H1 (cell line): ENCODE data around the gene FCN3. TPM values are rescaled to one million over a fixed set of nuclear protein-coding genes. Genes with fewer than 3 reads are reported as not detected.

Source experiments
- CTCF ChIA-PET: fragments of 300-600 bp; sonication (Branson Sonifier 250); formaldehyde crosslinking; loops from one replicate; lab custom pipeline; 2021; ENCODE audit not compliant: partially characterized antibody; lab: Charles Lee
- POLR2A ChIA-PET: fragments of 300-600 bp; sonication (Branson Sonifier 250); formaldehyde crosslinking; loops from one replicate; lab custom pipeline; 2021; ENCODE audit warnings: inconsistent platforms; ENCODE audit not compliant: partially characterized antibody; lab: Charles Lee
- DNase-seq, 2 experiments: peaks; one replicate each; pipeline versions ENCODE4 v3.0.0 to v3.0.0-alpha.2; 2010 to 2022; ENCODE audit warnings: low spot score in 2 of 2, low read depth in 1 of 2, mixed read lengths in 1 of 2
- FAIRE-seq: peaks from 2 replicates; lab custom pipeline; 2011; peaks lifted over from hg19 to GRCh38; lab: Jason Lieb, UNC
- H2AFZ ChIP-seq: 2 replicates; pipeline ENCODE4 v1.8.1; 2012; ENCODE audit warnings: low read length, inconsistent platforms
- H2AK5ac ChIP-seq: 2 replicates; pipeline ENCODE4 v1.6.1; 2013; ENCODE audit warnings: low read depth, low read length
- H2BK120ac ChIP-seq: replicated peaks from 2 replicates; pipeline ENCODE3; 2013; ENCODE audit warnings: low read depth, low read length, inconsistent platforms
- H2BK12ac ChIP-seq: 2 replicates; pipeline ENCODE4 v1.6.1; 2013; ENCODE audit warnings: low read depth, low read length
- H2BK15ac ChIP-seq: 2 replicates; pipeline ENCODE4 v1.6.1; 2013; ENCODE audit warnings: low read length
- H2BK20ac ChIP-seq: 2 replicates; pipeline ENCODE4 v1.6.1; 2013; ENCODE audit warnings: low read length
- H2BK5ac ChIP-seq: 2 replicates; pipeline ENCODE4 v1.6.1; 2013; ENCODE audit warnings: low read depth, low read length
- H3K14ac ChIP-seq: 2 replicates; pipeline ENCODE4 v1.6.1; 2013; ENCODE audit warnings: inconsistent platforms; ENCODE audit not compliant: insufficient read length
- H3K18ac ChIP-seq: 2 replicates; pipeline ENCODE4 v1.6.1; 2013; ENCODE audit warnings: low read length; ENCODE audit errors: extremely low read depth
- H3K23ac ChIP-seq: 2 replicates; pipeline ENCODE4 v1.6.1; 2013; ENCODE audit warnings: inconsistent platforms; ENCODE audit not compliant: insufficient read length
- H3K23me2 ChIP-seq: 2 replicates; pipeline ENCODE4 v1.6.1; 2013; ENCODE audit warnings: low read depth, low read length
- H3K27ac ChIP-seq: 2 replicates; pipeline ENCODE4 v1.6.1; 2011; ENCODE audit warnings: low read depth, low read length, inconsistent platforms
- H3K27me3 ChIP-seq, 4 experiments: replicated peaks in 1 of 4; 1 replicate in 1 of 4; 2 replicates in 3 of 4; pipeline versions ENCODE4 v1.6.1 to v1.8.1; 2011 to 2013; ENCODE audit warnings: low read length in 3 of 4, mild to moderate bottlenecking in 3 of 4, inconsistent platforms in 2 of 4, mixed read lengths in 2 of 4, moderate library complexity in 1 of 4; ENCODE audit not compliant: control insufficient read depth in 3 of 4, insufficient read depth in 3 of 4; ENCODE audit errors: extremely low read depth in 1 of 4
- H3K36me3 ChIP-seq, 4 experiments: 2 replicates each; pipeline versions ENCODE4 v1.6.1 to v1.8.1; 2011 to 2013; ENCODE audit warnings: mild to moderate bottlenecking in 4 of 4, low read length in 3 of 4, moderate library complexity in 2 of 4, control low read depth in 1 of 4, inconsistent platforms in 1 of 4; ENCODE audit not compliant: insufficient read depth in 4 of 4, control insufficient read depth in 2 of 4
- H3K4ac ChIP-seq: replicated peaks from 2 replicates; pipeline ENCODE3; 2013; ENCODE audit warnings: low read length, low read depth, mixed read lengths, inconsistent platforms; ENCODE audit not compliant: insufficient read length
- H3K4me1 ChIP-seq, 4 experiments: replicated peaks in 1 of 4; 1 replicate in 1 of 4; 2 replicates in 3 of 4; pipeline versions ENCODE4 v1.6.1 to v1.8.1; 2011 to 2013; ENCODE audit warnings: low read length in 3 of 4, inconsistent platforms in 2 of 4, mixed read lengths in 1 of 4; ENCODE audit not compliant: insufficient read depth in 4 of 4, control insufficient read depth in 3 of 4
- H3K4me2 ChIP-seq, 2 experiments: 2 replicates each; pipeline versions ENCODE4 v1.6.1 to v1.8.1; 2011 to 2013; ENCODE audit warnings: low read depth in 2 of 2, low read length in 2 of 2, control low read depth in 1 of 2, inconsistent platforms in 1 of 2, mild to moderate bottlenecking in 1 of 2; ENCODE audit not compliant: insufficient read depth in 1 of 2
- H3K4me3 ChIP-seq, 4 experiments: fragments of 200-600, 300-600 bp in 1 of 4; sonication (generic), shearing (Covaris generic), sonication (Bioruptor Twin) in 1 of 4; 2 replicates each; pipeline versions ENCODE4 v1.5.1 to v1.8.1; 2011 to 2016; ENCODE audit warnings: low read length in 4 of 4, low read depth in 3 of 4, control low read depth in 2 of 4, inconsistent platforms in 2 of 4, mild to moderate bottlenecking in 2 of 4, mixed read lengths in 1 of 4, moderate library complexity in 1 of 4; ENCODE audit not compliant: insufficient read depth in 2 of 4; ENCODE audit errors: extremely low read depth in 1 of 4
- H3K56ac ChIP-seq: replicated peaks from 2 replicates; pipeline ENCODE3; 2013; ENCODE audit warnings: low read depth, mild to moderate bottlenecking, mixed read lengths, low read length, inconsistent platforms; ENCODE audit not compliant: insufficient read length
- H3K79me1 ChIP-seq: 2 replicates; pipeline ENCODE4 v1.6.1; 2013; ENCODE audit warnings: low read depth, low read length, control low read depth
- H3K79me2 ChIP-seq, 2 experiments: 2 replicates each; pipeline versions ENCODE4 v1.6.1 to v1.8.1; 2012 to 2013; ENCODE audit warnings: low read length in 2 of 2, mild to moderate bottlenecking in 2 of 2, inconsistent platforms in 1 of 2; ENCODE audit not compliant: insufficient read depth in 2 of 2, control insufficient read depth in 1 of 2
- H3K9ac ChIP-seq, 4 experiments: replicated peaks in 1 of 4; 1 replicate in 1 of 4; 2 replicates in 3 of 4; pipeline versions ENCODE4 v1.6.1 to v1.8.1; 2011 to 2013; ENCODE audit warnings: low read depth in 3 of 4, low read length in 3 of 4, control low read depth in 2 of 4, mild to moderate bottlenecking in 2 of 4, moderate library complexity in 2 of 4, inconsistent platforms in 1 of 4; ENCODE audit errors: extremely low read depth in 1 of 4
- H3K9me3 ChIP-seq, 2 experiments: 2 replicates each; pipeline versions ENCODE4 v1.6.1 to v1.8.1; 2012 to 2013; ENCODE audit warnings: mild to moderate bottlenecking in 2 of 2, moderate library complexity in 2 of 2, control low read depth in 1 of 2, inconsistent platforms in 1 of 2, low read depth in 1 of 2, low read length in 1 of 2, mixed read lengths in 1 of 2; ENCODE audit not compliant: insufficient read depth in 2 of 2
- H4K20me1 ChIP-seq, 2 experiments: replicated peaks in 1 of 2; 2 replicates each; pipeline versions ENCODE3 to v1.8.1; 2011 to 2013; ENCODE audit warnings: inconsistent platforms in 2 of 2, low read length in 2 of 2, mild to moderate bottlenecking in 1 of 2; ENCODE audit not compliant: insufficient read depth in 2 of 2, control insufficient read depth in 1 of 2
- H4K5ac ChIP-seq: 2 replicates; pipeline ENCODE4 v1.6.1; 2013; ENCODE audit warnings: low read length, low read depth, mixed read lengths, inconsistent platforms; ENCODE audit not compliant: insufficient read length
- H4K8ac ChIP-seq: 2 replicates; pipeline ENCODE4 v1.8.0; 2013; ENCODE audit warnings: mild to moderate bottlenecking, moderate library complexity, low read length, inconsistent platforms; ENCODE audit not compliant: insufficient read depth; ENCODE audit errors: extremely low read depth
- H4K91ac ChIP-seq: replicated peaks from 2 replicates; pipeline ENCODE3; 2013; ENCODE audit warnings: low read length, mixed read lengths, inconsistent platforms; ENCODE audit not compliant: insufficient read length
- GABPA ChIP-seq: IDR thresholded peaks from 2 replicates; pipeline ENCODE4 v1.6.1; 2011; ENCODE audit warnings: mild to moderate bottlenecking, low read length, moderate library complexity, borderline replicate concordance; ENCODE audit not compliant: insufficient read depth
- JUND ChIP-seq: IDR thresholded peaks from 2 replicates; pipeline ENCODE4 v1.6.1; 2011; ENCODE audit warnings: mild to moderate bottlenecking, improper control_type of control experiment, low read length
- POLR2A ChIP-seq, 2 experiments: IDR thresholded peaks; 1 replicate in 1 of 2; 2 replicates in 1 of 2; pipeline ENCODE4 v1.6.1; 2011; ENCODE audit warnings: low read depth in 2 of 2, low read length in 2 of 2, mild to moderate bottlenecking in 2 of 2; ENCODE audit errors: control extremely low read depth in 1 of 2
- RAD21 ChIP-seq, 2 experiments: IDR thresholded peaks in 1 of 2; conservative IDR thresholded peaks in 1 of 2; 2 replicates each; pipeline ENCODE4 v1.6.1; 2011; ENCODE audit warnings: low read depth in 2 of 2, low read length in 2 of 2, improper control_type of control experiment in 1 of 2, inconsistent platforms in 1 of 2, mild to moderate bottlenecking in 1 of 2, moderate library complexity in 1 of 2
- SRF ChIP-seq: IDR thresholded peaks from 2 replicates; pipeline ENCODE4 v1.6.1; 2011; ENCODE audit warnings: mild to moderate bottlenecking, low read depth, low read length, moderate library complexity
- SUZ12 ChIP-seq: fragments of 200-600 bp; sonication (generic); IDR thresholded peaks from 2 replicates; pipeline ENCODE4 v1.6.1; 2012; ENCODE audit warnings: mild to moderate bottlenecking, inconsistent platforms, low read length, moderate library complexity, mixed read lengths
- YY1 ChIP-seq: IDR thresholded peaks from 2 replicates; pipeline ENCODE4 v1.6.1; 2011; ENCODE audit warnings: low read depth, mild to moderate bottlenecking, low read length
- WGBS, 2 experiments: shearing (Covaris generic) in 1 of 2; methylation state at CpG; one replicate each; pipeline versions ENCODE4 v1.1.6 to v1.1.7; 2013 to 2015; ENCODE audit warnings: low lambda C conversion rate in 2 of 2, mixed read lengths in 2 of 2, inconsistent platforms in 1 of 2, low coverage in 1 of 2, missing lambda C conversion rate in 1 of 2; ENCODE audit not compliant: insufficient replicate concordance in 2 of 2, insufficient coverage in 1 of 2, insufficient read length in 1 of 2; ENCODE audit errors: extremely low coverage in 1 of 2, missing lambda C conversion rate in 1 of 2; 5-methylcytosine and 5-hydroxymethylcytosine counted together
- polyA plus RNA-seq, 7 experiments: library from polyadenylated mRNA; depleted of rRNA in 3 of 7; stranded (reverse) in 5 of 7; unstranded in 2 of 7; fragments of >200 nt in 5 of 7; fragments of 200-250 nt in 2 of 7; gene quantifications; 1 replicate in 5 of 7; 2 replicates in 1 of 7; 4 replicates in 1 of 7; pipeline versions ENCODE4 v1.2.1 to v1.2.3, GENCODE V29; 2011 to 2013; ENCODE audit warnings: missing spikeins in 2 of 7, mixed read lengths in 2 of 7
- total RNA-seq: library from RNA; stranded (reverse); fragmentation: NEBNext Ultra II Directional; extraction: Animal tissue kit (Norgen Biotek cat#: 25700); gene quantifications from 2 replicates; pipeline ENCODE4 v1.2.1, GENCODE V29; 2021

Gene FCN3
- total and polyA plus RNA-seq, 2 of the 8 experiments (the other 6 are each of a cell fraction or from before 2014, with no cell fraction given), result 0.30 to 0.57 TPM

GRCh38 chr1:27331426-27331825, 43.2 kb downstream of the FCN3 start:
- Histone ChIP-seq H2BK5ac (no peak overlapping the region), H2AK5ac (no peak overlapping the region), H4K91ac (no peak overlapping the region), H3K14ac (no peak overlapping the region), H2BK15ac (no peak overlapping the region), H3K18ac (no peak overlapping the region), H3K23me2 (no peaks in the 10 kb centered on the region), H3K9me3 (no peaks in the 10 kb centered on the region), H4K8ac (no peak overlapping the region), H4K20me1 (peaks cover 8 to 20% of the 10 kb centered on the region in 2 experiments), H3K36me3 (peaks cover 4 to 18% (median 11%) of the 10 kb centered on the region in 4 experiments; a peak in 7 of 8 replicates), H3K4ac (no peak overlapping the region), H3K27ac (no peak overlapping the region), H4K5ac (no peak overlapping the region), H3K79me2 (peaks cover 0 to 24% of the 10 kb centered on the region in 2 experiments; a peak in 3 of 4 replicates), H3K4me1 (no peaks in the 10 kb centered on the region), H3K23ac (no peak overlapping the region), H3K4me3 (no peak overlapping the region), H3K9ac (no peak overlapping the region), H3K4me2 (no peak overlapping the region), H3K27me3 (no peaks in the 10 kb centered on the region), H2BK12ac (no peak overlapping the region), H2BK120ac (no peak overlapping the region), H2BK20ac (no peak overlapping the region), H3K79me1 (peaks cover 3% of the 10 kb centered on the region; the same call in 1 of the 2 replicates), H3K56ac (no peak overlapping the region), H2AFZ (no peak overlapping the region)
- TF ChIP-seq GABPA (no peak), SRF (no peak), YY1 (no peak), POLR2A (IDR thresholded peaks at IDR 0.05; ENCODE audit: control extremely low read depth in 1 of 2, low read depth in 2 of 2, low read length in 2 of 2) (no peak), RAD21 (IDR thresholded peaks at IDR 0.05 in 1 of 2, conservative IDR thresholded peaks at IDR 0.05 in 1 of 2; ENCODE audit: low read depth in 2 of 2, low read length in 2 of 2) (no peak), SUZ12 (no peak), JUND (no peak)
- DNase-seq, result no peak
- POLR2A ChIA-PET, result interaction anchor here (1.4 to 2.4 kb wide), 2 partner anchors 9 to 10 kb away, joined by 12 to 14 read pairs; partner anchors contain the start of genes SYTL1 and TMEM222
- 96% methylated on average over 3 of the region's 3 CpGs; no CpG with 5 or more reads in 1 of the 2 experiments for WGBS, 2 experiments
- CTCF ChIA-PET, result interaction anchor here (0.5 to 17.0 kb wide), 12 partner anchors 8 to 362 kb away, joined by 3 to 321 read pairs (median 37); partner anchors contain the start of genes MAP3K6, SYTL1 and TMEM222
- FAIRE-seq, result no peak
